ENCODE measurements around the gene TTC27.
"Not testable (repeated sequence)": the region's sequence is repeated elsewhere in the genome, so short reads cannot be mapped to it uniquely, and the experiment has no call there.

Gene TTC27

DNA sequence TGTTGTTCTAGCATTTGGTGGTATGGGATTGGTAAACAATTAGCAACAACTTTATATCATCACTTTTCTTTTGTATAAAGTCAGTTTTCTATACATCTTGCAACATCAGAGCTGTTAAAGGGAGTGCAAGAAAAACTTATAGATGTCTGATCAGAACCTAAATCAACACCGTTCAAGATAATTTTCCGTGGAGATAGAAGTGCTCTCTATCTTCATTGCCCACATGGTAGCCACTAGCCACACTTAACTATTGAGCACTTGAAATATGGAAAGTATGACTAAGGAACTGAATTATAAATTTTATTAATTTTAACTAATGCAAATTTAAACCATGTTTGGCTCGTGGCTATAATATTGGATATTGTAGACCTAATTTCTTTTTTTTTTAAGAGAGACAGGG lies 5.2 kb downstream of the TTC27 start:
- H3K27ac ChIP-seq, result no peak overlapping the region
- TF ChIP-seq, protein P1, sequence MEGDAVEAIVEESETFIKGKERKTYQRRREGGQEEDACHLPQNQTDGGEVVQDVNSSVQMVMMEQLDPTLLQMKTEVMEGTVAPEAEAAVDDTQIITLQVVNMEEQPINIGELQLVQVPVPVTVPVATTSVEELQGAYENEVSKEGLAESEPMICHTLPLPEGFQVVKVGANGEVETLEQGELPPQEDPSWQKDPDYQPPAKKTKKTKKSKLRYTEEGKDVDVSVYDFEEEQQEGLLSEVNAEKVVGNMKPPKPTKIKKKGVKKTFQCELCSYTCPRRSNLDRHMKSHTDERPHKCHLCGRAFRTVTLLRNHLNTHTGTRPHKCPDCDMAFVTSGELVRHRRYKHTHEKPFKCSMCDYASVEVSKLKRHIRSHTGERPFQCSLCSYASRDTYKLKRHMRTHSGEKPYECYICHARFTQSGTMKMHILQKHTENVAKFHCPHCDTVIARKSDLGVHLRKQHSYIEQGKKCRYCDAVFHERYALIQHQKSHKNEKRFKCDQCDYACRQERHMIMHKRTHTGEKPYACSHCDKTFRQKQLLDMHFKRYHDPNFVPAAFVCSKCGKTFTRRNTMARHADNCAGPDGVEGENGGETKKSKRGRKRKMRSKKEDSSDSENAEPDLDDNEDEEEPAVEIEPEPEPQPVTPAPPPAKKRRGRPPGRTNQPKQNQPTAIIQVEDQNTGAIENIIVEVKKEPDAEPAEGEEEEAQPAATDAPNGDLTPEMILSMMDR (IDR thresholded peaks at IDR 0.05), result no peak
- no peak for TF ChIP-seq ZFX (IDR thresholded peaks at IDR 0.05; ENCODE audit: borderline replicate concordance)

DNA sequence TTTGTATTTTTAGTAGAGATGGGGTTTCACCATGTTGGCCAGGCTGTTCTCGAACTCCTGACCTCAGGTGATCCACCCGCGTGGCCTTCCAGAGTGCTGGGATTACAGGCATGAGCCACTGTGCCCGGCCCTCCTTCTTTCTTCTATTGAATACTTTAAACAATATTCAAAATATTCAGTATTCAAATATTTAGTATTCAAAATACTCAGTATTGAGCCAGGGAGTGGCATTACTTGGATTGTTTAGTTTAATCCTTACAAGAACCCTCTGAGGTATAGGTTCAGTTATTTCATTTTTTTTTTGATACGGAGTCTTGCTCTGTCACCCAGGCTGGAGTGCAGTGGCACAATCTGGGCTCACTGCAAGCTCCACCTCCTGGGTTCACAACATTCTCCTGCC lies 10.7 kb downstream of the TTC27 start:
- H3K27ac ChIP-seq, result not testable (repeated sequence)

DNA sequence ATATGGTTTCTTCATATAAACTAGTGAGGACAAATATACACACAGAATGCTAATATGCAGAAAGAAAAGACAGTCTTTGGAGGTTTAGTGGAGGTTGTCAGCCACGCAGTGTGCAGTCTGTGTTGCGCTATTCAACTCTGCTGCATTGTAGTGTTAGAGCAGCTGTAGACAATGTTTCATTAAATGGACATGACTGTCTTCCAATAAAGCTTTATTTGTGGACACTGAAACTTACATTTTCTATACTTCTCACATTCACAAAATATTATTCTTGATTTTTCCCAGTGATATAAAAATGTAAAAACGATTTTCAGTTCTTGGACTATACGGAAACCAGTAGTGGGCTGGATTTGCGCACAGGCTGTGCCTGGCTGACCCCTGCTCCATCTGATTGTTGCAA lies 13.3 kb downstream of the TTC27 start:
- no peak for TF ChIP-seq ZFX (IDR thresholded peaks at IDR 0.05; ENCODE audit: borderline replicate concordance)
- TF ChIP-seq, protein P1 (IDR thresholded peaks at IDR 0.05), result no peak
- H3K27ac ChIP-seq, result no peak overlapping the region

DNA sequence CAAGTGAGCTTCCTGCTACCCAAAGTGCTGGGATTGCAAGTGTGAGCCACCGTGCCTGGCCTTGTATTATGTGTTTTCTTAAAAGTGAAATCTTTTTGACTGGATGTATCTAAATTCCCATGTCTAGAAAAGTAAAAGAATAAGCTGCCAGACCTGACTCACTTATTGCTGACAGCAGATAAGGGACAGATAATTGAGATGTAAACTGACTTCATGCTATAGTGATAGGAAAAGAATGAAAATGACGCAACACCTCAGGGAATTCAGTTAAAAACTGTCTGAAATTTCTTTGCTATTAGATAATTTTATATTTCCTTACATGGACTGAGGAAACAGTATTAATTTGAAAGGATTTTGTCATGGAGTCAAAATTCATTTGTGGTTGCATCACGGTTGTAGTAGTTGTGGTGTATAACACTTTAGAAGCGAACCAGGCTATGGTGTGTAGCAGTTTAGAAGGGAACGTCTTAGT lies 19.4 kb downstream of the TTC27 start:
- no peak overlapping the region for H3K27ac ChIP-seq
- TF ChIP-seq, protein P1 (IDR thresholded peaks at IDR 0.05), result no peak
- no peak for TF ChIP-seq ZFX (IDR thresholded peaks at IDR 0.05; ENCODE audit: borderline replicate concordance)

DNA sequence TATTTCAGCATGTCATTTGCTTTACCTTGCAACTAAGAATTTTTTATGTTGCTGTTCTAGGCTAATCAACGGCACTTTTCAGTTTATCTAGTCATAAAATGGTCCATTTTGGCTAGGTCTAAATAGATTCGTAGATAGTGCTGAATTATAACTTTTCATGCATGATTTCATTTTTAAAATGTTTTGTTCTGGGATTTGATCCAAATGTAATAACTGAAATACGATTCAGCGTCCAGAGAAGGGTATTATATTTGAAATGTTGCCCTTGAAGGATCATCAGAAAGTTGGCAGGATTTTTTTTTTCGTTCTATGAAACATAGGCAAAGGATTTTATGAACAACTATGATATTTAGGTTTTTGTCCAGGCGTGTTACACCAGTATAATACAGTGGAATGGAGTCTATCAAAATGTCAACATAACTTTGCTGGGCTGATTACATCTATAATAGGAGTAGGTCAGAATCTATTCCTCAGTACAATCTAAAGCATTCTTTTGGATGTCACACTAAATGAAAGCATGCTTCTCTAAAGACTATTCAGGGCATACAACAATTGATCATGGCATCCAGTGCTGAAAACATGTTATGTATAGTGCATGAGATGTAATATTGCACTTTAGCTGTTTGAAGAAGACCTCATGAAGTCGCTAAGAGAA lies 24.8 kb downstream of the TTC27 start:
- H3K27ac ChIP-seq, result no peak overlapping the region
- TF ChIP-seq, protein P1 (IDR thresholded peaks at IDR 0.05), result no peak
- no peak for TF ChIP-seq ZFX (IDR thresholded peaks at IDR 0.05; ENCODE audit: borderline replicate concordance)

DNA sequence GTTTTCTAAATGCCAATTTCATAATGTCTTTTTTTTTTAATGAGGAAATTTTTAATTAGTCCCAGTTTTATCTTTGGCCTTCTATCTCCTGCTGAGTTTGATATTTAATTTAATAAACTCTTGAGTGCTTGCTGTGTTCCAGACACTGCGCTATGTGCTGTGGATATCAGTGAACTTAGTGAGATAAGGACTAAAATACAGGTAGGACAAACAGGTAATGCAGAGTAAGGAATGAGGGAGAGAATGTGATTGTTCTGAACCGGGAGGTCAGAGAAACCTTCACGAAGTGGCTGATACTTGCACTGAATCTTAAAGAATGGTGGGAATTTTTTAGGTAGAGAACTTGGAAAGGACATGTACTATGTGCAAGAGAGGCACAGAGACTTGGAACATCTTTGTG lies 28.2 kb downstream of the TTC27 start:
- no peak overlapping the region for H3K27ac ChIP-seq
- no peak for TF ChIP-seq ZFX (IDR thresholded peaks at IDR 0.05; ENCODE audit: borderline replicate concordance)
- TF ChIP-seq, protein P1 (IDR thresholded peaks at IDR 0.05), result no peak

DNA sequence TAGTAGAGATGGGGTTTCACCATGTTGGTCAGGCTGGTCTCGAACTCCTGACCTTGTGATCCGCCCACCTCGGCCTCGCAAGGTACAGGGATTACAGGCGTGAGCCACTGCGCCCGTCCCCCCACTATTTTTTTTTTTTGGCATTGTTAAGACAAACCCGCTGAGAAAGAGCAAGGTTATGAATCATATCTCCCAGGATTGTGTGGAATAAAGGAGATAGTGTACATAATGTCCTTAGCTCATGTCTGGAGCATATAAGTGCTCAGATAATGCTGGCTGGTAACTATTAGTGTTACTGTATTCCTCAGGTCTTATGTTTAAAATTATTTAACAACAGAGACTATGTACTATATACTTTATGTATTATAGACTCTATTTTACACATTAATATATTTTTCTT lies 36.0 kb downstream of the TTC27 start:
- H3K27ac ChIP-seq, result no peak overlapping the region
- TF ChIP-seq, protein P1 (IDR thresholded peaks at IDR 0.05), result no peak
- TF ChIP-seq ZFX (IDR thresholded peaks at IDR 0.05; ENCODE audit: borderline replicate concordance), result no peak

DNA sequence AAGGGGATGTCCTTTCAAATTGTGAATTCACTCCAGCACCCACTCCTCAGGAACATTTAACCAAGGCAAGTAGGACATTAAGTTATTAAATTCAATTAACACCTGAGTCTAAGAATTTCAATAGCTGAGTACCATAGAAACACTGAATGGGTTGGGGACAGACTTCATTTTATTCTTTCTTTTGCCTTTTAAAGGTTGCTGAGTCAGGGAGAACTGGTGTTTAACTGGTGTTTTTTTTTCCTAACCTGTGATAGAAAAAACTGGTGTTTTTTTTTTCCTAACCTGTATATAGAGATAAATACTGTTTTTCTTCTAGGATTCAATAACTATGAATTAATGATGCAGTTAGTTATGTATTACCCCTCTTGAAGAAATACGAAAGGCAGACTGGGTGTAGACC lies 38.9 kb downstream of the TTC27 start:
- H3K27ac ChIP-seq, result no peak overlapping the region
- TF ChIP-seq, protein P1 (IDR thresholded peaks at IDR 0.05), result no peak
- no peak for TF ChIP-seq ZFX (IDR thresholded peaks at IDR 0.05; ENCODE audit: borderline replicate concordance)

Measured in 22Rv1 (cell line).